Stimulated activated CD8-positive, alpha-beta memory T cell treated with anti-CD3 and anti-CD28 coated beads, Interleukin-4, amount 100 ng/mL, for 4 hours (primary cell): ENCODE results near the gene FAM163A.
"Not testable (repeated sequence)": the region's sequence is repeated elsewhere in the genome, so short reads cannot be mapped to it uniquely, and the experiment has no call there.

ENCODE experiments used
- DNase-seq, 2 donors: peaks; one replicate each; pipeline ENCODE4 v3.0.0-alpha.2; 2020; ENCODE audit warnings: low read depth in 2 of 2, low spot score in 1 of 2

FAM163A gene

DNA sequence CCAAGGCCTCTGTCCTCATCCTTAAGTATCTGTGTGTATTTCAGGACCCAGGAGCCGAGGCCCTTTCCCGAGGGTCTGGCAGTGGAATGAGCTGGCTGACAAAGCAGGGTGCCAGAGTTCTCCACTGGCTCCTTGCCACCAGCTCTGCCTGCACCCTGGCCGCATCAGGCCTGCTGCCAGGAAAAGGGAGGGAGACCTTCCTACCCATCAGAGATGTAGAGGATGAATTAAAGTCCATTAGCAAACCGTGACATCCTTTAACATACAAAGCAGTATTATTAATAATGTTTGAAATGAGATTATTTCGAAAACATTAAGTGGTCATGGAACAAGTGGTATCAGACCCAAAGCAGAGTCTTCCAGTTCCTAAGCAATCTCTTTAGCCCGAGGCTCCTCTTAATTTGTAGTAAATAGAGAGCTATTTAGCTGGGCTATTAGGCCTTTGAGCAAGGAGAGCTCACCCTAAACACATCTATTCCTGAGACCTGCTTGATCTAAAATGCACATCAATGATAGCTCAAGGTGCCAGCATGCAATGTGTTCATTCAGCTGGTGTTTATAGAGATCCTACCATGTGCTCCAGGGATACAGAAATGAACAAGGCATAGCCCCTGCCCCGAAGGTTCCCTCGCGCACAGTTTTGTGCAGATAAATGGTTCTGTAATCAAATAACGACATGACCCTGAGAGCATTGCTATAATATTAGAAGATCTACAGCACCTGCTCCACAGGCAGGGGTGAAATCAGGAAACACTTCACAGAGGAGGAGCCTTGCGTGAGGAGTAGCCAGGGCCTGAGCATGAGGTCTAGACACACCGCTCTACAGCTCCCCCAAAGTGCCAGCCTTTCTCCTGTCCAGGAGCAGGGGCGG, 44.0 kb downstream of the FAM163A start:
- DNase-seq: no peak

DNA sequence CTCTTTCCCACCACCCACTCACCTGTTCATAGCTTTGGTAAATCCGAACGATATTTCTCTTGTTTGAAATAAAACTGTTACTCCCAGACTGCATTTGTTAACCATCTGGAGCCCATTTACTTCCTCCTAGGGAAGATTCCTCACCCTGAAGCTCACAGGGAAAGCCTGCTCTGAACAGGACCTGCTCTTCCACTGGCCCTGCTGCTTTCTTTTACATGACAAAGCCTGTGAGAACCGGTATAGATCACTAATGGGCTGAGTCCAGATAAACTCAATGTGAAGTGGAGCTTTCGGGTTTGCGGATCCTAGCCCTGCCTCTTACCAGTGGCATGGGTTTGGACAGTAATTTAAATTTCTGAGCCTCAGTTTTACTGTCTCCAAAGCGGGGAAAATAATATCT, 45.2 kb downstream of the FAM163A start:
- DNase-seq: no peak

DNA sequence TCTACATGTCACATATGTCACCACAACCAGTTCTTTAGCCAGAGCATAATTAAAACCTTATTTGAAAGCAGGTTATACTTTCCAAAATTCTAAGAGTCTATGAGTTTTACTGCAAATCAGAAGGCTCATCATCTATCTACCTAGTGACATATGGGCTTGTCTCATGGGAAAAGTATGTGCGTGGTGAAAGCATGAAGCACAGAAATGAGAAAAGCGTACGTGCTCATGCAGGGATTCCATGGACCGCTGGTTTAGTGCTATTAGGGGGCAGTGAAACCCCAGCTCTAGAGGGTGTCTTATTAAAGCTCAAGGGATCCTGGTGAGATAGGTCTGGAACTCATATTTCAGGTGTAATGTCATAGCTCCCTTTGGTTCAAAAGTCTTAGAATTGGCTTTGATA, 50.2 kb downstream of the FAM163A start:
- DNase-seq: no peak

DNA sequence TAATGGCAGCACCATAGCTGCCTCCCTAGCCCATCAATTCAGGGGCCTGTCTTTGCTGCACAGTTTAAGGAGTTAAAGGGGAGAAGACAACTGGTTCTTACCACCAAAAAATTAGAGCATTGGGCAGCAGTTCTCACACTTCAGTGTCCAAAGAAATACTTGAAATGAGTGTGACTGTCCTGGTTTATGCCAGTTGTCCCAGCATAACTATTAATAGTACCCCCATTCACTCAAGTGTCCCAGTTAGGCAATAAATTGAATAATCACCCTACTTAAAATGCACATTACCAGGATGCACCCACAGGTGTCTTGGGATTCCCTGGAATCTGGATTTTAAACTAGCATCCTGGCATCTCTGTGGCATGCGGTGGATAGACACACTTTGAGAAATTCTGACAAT, 51.1 kb downstream of the FAM163A start:
- no peak for DNase-seq

DNA sequence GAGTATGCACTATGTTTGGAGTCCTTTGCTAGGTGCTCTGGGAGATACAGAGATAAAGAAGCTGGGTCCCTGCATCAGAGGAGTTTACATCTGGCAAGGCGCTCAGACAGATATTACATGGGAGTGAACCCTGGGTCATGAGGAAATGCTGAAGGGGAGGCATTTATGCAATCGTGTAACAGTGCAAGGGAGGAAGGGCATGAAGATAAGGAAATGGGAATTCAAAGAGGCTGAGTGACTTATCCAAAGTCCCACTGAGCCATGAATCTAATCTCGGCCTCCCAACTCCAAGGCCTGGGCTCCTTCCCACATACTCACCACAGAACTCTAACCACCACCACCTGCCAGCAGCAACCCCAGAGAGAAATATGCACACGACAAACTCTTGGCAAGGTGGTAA, 51.6 kb downstream of the FAM163A start:
- DNase-seq: no peak

DNA sequence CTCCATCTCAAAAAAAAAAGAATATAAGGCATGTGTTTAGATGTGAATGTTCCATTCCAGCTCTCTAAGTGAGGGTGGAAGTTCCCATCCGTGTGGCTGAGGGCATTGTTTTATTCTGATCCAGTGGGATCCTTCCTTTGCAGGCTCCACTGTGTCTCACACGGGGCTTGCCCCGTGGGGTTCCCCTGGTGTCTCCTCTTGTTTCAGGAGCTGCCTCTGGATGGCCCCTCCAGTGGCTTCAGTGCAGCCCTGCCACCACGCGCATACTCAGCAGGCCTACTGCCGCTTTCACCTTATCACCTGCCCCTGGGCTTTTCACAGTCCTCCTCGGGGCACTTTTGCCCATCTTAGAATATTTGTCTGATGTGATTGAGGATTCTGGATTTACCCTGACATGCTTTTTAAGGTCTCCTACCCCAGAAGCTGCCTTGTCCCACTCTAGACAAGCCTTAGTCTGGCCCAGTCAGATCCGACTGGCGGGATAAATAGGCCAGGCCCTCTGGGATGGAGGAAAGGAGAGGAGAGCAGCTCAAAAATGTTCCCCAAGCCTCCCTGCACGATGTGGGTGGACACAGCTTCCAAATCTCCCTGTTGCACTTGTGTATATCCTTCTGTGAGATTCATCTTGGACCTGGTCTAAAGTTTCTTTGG, 55.2 kb downstream of the FAM163A start:
- DNase-seq: no peak

DNA sequence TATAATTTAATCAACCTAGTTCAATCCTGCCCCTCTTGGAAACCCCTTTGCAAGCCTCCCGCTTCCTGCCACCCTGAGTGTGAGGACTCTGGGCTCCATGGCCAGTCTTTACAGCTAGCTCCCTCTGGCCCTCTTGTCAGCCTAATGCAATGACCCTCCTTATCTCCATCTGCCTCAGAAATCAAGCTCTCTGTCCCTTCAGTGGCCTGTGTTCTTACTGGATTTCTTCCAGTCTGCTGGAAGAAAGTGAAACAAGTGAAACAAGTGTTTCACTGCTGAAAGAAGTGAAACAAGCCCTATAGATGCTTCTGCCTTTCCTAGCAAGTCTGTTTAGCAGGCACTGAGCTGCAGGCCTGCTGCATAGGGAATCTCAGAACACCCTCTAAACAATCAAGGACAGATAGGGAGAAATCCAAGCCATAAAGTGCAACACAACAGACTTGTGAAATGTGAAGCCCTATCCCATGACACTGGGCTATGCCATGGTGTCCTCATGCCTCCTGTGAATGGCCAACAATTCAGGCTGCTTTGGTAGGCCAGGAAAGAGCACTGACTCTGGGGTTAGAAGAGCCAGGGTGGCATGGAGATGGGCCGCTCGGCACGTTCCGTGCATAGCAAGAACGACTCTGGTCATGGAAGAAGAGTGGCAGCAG, 55.9 kb downstream of the FAM163A start:
- DNase-seq: no peak

DNA sequence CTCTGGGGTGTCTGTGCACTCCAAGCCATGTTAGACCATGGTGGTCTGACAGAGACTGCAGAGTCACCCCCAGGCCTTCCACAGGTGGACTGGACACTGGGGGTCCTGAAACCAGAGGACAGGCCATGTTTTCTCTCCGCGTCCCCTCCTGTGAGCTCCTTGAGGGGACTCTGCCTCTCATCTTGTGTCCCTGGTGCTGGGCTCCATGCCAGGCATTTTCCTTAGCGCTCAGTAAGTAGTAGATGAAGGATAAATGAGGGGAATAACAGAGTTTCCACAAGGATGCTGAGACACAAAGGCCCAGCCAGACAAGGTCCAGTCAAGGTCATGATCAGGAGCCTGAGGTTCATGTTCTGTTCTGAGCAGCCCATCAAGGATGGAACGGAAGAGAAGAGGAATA, 57.4 kb downstream of the FAM163A start:
- no peak for DNase-seq

DNA sequence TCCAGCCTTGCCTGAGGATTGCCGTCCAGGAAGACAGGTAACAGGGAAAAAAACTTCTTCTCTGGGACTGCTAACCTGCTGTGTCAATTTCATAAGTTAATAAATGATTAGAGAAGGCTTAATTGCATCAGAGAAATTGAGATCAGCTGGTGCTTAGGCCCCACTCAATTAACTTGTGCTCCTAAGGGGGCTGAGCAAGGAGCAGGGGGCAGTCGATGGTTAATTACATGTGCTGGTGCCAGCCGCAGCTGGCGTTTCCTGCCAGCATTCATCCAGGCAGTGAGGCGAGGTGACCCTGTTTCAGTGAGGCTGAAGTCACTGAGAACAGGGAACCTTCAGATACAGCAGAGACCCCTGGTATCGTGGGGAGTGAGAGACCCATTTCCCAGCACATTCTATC, 60.0 kb downstream of the FAM163A start:
- no peak for DNase-seq

DNA sequence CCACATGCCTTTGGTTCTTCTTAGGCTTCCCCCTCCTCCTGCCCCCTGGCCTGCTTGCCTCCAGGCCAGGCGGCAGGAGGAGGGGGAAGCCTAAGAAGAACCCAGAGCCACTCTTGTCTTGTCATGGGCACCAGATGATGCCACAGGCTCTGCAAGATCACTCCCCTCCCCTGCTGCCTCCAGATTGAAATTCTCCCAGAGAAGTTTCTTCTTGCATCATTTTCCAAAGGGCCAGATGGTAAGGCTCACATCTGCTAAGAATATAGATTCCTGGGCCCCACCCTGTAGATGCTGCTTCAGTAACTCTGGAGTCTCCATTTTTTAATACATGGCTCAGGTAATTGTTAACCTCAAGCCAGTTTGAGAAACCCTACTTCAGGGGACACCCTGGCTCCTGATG, 60.8 kb downstream of the FAM163A start:
- no peak for DNase-seq

DNA sequence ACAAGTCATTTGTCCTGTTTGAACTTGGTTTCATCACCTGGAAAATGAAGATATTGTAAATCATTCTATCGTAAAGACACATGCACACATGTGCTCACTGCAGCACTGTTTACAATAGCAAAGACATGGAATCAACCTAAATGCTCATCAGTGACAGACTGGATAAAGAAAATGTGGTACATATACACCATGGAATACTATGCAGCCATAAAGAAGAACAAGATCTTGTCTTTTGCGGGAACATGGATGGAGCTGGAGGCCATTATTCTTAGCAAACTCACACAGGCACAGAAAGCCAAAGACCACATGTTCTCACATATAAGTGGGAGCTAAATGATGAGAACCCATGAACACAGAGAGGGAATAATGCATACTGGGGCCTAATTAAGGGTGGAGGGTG, 61.3 kb downstream of the FAM163A start:
- DNase-seq: not testable (repeated sequence)

DNA sequence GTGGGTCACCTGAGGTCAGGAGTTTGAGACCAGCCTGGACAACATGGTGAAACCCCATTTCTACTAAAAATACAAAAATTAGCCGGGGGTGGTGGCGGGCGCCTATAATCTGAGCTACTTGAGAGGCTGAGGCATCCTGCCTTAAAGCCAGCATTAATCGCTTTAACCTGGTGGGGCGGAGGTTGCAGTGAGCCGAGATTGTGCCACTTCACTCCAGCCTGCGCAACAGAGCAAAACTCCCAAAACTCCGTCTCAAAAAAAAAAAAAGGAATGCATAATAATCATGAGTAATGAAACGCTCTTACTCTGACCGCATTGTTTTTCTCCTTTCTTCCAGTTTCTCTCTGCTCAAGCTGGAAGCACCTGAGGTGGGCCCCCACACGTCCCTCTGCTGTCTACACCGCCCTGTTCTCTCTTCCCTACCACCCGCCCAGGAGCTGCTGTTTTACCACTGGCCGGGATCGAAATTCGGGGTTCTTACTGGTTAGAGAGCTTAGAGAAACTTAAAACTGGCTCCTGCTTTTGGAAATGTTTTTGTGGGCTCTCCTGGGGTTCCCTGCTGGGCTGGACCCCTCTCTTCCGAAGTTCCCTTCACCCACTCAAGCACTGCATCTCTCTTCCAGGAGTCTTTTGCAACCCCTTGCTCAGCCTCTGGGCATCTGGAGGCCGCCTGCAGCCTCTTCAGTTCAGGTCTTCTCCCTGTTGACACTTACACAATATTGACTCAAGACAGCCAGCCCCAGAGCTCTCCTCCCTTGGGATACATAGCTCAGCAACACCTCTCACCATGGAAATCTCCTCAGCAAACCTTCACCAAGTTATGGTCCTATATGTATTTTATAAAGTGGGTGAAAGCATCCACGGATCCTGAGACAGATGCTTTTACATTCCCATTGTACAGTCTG, 62.5 kb downstream of the FAM163A start:
- DNase-seq: no peak

DNA sequence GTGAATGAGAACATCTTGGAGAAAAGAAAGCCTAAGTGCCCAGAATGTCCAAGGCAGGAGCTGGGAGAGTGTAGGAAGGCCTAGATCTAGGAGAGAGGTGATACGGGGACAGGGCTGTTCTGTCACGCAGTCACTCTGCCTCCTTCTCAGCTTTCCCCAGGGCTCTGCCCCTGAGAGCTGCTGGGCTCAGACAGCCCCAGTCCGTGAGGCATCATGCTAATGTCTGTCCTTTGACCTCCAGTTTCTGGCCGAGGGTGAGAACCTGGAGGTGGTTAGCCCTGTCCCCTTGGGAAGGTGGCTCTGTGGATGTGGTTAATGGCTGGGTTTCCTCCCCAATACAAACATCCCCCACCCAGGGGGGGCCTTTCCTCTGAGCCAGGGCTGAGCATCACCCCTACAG, 63.2 kb downstream of the FAM163A start:
- no peak for DNase-seq

DNA sequence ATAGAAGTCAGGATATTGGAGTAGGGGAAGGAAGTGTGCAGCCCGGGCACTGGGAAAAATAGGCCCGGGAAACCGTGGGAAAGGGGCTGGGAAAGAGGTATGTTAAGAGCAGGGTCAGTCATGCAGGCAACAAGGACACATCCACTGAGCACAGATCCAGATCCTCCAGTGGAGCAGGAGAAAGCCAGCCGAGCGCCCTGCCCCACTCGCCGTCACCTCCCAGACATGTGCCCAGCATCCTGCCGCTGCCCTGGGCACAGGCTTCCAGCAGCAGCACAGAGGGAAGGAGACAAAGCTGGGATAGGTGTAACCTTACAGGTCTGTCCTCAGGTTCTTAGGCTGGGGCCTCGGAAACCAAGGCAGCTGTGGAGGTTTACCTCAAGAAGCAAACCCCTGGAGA, 64.2 kb downstream of the FAM163A start:
- no peak for DNase-seq

DNA sequence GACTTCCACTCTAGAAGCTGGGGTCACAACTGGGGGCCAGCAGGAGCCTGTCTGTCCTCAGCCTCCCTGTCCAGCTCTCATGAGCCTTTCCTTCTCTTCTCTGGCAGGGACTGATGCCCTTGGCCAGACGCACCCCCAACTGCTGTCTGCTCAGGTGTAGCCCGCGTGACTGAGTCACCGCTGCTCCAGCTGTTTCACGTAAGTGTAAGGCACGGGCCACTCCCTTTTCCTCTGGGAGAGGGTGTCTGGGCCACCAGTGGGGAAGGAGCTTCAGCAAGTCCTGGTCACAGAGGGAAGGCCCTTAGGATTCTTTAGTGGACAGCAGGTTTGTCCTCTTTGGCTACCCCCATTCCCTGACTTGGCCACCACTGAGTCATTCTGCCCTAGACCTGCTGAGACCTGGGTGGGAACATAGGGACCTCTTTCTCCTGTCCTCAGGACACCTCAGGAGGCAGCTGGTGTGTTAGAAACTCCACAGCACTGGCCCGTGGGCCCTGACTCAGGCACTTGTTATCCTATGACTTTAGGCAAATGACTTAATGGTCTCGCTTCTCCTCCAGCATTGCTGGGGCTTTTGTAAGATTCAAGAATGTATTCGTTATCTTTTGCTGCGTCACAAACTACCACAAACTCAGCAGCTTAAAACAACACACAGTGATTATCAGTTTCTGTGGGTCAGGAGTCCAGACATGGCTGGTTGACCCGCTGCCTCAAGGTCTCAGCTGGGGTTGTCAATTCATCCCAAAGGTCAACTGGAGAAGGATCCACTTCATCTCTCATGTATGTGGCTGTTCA, 64.8 kb downstream of the FAM163A start:
- DNase-seq: no peak

DNA sequence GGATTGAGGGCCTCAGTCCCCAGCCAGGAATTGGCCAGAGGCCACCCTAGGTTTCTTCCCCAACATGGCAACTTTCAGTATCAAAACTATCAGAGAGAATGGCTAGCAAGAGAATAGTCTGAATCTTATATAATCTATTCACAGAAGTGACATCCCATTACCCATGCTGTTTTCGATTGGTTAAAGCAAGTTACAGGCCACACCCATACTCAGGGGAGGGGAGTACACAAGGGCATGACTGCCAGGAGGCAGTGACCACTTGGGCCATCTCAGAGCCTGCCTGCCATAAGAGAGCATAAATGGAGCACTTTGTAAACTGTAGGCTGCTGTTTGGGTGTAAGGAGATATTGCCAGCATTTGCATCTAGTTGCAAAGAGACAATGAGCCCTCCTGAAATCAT, 65.4 kb downstream of the FAM163A start:
- DNase-seq: no peak

DNA sequence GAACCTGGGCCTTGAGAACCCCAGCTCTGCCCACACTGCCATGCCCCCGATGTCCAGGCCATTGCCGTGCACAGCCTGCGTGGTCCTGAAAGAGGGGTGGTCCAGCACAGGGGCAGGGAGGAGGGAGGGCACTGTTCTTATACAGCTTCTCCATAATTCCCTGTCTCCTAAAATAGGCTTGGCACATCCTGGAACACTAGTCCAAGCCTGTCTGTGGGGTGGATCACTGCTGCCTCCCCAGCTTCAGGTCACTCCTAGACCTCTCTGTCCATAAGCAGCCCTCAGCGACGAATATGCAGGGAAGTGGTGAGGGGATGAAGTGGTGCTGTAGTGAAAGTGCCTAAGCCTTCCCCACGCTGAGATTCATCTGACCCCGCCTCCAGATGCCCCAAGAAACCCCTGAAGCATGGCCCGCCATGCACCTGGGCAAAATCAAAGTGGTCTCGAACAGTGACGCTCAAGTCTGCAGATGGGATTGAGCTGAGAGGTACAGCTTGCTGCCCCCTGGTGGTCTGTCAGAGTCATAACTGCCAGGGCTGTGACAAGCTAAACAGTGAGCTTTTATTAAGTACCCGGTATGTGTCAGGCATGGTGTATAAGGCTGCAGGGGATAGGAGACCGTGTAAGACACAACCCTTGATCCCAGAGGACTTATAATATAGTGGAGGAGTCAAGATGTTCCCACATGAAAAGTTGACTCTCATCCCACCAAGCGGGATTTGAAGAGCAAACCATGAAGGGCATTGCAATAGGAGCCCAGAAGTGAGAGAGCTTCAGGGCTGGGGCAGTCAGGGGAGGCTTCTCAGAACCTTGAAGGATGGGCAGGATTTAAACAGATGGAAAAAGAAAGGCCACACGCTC, 66.6 kb downstream of the FAM163A start:
- peak; percentile 27 to 36 for DNase-seq

DNA sequence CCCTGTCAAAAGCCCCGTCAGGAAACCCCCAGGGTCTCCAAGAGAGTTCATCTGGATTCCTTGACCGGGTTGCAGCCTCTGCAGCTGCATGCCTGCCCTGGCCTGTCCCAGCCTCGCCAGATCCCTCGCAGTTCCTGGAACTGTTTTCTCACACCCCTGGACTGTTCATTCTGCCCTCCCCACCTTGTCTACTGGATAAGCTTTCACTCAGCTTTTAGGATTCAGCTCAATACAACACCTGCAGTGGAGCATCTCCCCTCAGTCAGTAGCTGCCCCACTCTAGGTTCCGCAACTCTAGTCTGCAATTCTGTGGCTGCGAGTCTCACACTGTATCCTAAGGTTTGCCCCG, 67.2 kb downstream of the FAM163A start:
- DNase-seq: no peak

DNA sequence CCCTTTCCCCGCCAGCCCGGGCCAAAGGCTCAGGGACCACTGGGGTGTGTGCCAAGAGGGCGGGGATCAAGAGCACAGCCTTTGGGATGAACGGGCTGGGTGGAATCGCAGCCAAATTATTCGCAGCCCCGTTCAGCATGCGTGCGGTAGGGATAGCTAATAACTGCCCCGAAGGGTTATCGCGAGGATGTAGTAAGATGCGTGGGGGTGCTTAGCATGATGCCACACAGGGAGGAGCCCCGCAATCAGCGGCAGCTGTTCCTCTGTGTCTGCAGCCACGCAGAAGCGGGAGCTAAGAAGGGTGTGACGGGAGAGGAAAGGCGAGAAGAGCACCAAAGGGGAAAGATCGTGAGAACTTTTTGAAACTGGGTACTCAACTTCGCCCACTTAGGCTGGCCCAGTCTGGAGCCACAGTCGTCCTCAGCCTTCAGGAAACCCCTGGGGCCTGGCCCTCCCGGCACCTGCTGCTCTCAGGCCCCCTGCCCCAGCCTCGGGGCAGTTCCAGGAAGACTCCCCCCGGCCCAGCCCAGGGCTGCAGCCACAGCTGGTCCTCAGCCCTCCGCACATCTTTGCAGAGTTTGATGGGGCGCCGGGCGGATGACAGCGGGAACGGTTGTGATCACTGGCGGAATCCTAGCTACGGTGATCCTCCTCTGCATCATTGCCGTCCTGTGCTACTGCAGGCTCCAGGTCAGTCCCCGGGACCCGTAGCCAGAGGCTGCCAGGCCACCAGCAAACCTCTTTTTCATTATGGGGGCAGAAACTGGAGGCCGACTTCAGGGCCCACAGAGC, 69.6 kb downstream of the FAM163A start:
- no peak for DNase-seq
